ENCODE results near the gene SPATA13. TPM values are rescaled to one million over a fixed set of nuclear protein-coding genes. Genes with fewer than 3 reads are reported as not detected.

SPATA13 gene
- total RNA-seq, 4 donors from 2014 or later: 20.0 to 47.4 (median 27.6) TPM

GRCh38 chr13:24180750-24181377 is 20.3 kb downstream of the SPATA13 start:
- Histone ChIP-seq H3K36me3 (no peaks in the 10 kb centered on the region), H3K4me1 (peaks cover 0 to 9% of the 10 kb centered on the region in 2 donors), H3K4me3 (no peak overlapping the region), H3K9me3 (no peaks in the 10 kb centered on the region), H3K27me3 (no peaks in the 10 kb centered on the region), H3K27ac (no peak overlapping the region)
- no peak for DNase-seq
- intact Hi-C loops (cut with DNase I; ENCODE audit: low total_unique reads): no loop called here
- no peak for TF ChIP-seq CTCF (IDR thresholded peaks at IDR 0.05)

DNA sequence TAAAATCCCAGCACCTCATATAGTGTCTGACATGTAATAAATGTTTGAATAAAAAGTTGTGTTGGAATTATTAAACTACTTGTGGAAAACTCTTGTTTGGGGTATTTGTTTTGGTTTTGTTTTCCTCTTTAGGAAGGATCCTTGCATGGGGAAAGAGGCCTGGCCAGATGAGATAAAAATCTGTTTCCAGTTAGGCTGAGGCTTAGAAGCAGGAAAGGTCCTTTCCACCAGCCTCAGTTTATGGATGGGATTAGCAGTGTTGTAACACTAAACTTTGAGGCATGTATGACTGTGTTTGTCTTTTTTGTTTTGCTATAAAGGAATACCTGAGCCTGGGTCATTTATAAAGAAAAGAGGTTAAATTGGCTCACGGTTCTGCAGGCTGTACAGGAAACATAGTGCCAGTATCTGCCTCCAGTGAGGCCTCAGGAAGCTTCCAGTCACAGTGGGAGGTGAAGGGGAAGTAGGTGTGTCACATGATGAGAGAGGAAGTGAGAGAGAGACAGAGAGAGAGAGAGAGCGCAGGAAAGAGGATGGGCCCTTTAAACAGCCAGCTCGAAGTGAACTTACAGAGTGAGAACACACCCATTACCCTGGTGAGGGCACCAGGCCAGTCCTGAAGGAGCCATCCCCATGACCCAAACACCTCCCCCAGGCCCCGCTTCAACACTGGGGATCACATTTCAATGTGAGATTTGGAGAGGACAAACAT is 21.6 kb downstream of the SPATA13 start:
- intact Hi-C loops (cut with DNase I; ENCODE audit: low total_unique reads): no loop called here
- no peak for TF ChIP-seq POLR2A (IDR thresholded peaks at IDR 0.05)
- no peak for TF ChIP-seq CTCF (IDR thresholded peaks at IDR 0.05)
- DNase-seq: no peak
- Histone ChIP-seq H3K4me3 (no peak overlapping the region), H3K4me1 (no peaks in the 10 kb centered on the region), H3K36me3 (no peaks in the 10 kb centered on the region), H3K27ac (no peak overlapping the region), H3K27me3 (no peaks in the 10 kb centered on the region), H3K9me3 (no peaks in the 10 kb centered on the region)

DNA sequence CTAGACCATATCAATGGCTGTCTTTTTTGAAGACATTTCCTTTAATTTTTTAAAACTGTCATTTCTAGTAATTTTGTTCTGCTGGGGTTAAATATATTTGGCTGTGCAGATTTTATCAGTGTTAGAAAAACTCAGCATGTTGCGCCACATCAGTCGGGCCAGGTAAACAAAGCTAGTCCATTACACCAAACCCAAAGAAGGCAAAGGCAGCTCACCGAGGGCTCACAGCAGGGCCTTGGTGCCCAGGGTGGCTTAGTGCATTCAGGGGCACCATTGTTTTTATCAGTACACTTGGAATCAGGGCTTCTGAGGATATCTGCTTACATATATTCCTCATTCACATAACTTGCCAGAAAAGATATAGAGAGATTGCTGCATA is 22.2 kb downstream of the SPATA13 start:
- TF ChIP-seq CTCF (IDR thresholded peaks at IDR 0.05): no peak
- no peak for TF ChIP-seq POLR2A (IDR thresholded peaks at IDR 0.05)
- Histone ChIP-seq H3K4me1 (no peaks in the 10 kb centered on the region), H3K27ac (no peak overlapping the region), H3K4me3 (no peak overlapping the region), H3K36me3 (no peaks in the 10 kb centered on the region), H3K27me3 (no peaks in the 10 kb centered on the region), H3K9me3 (no peaks in the 10 kb centered on the region)
- intact Hi-C loops (cut with DNase I; ENCODE audit: low total_unique reads): no loop called here
- DNase-seq: no peak

DNA sequence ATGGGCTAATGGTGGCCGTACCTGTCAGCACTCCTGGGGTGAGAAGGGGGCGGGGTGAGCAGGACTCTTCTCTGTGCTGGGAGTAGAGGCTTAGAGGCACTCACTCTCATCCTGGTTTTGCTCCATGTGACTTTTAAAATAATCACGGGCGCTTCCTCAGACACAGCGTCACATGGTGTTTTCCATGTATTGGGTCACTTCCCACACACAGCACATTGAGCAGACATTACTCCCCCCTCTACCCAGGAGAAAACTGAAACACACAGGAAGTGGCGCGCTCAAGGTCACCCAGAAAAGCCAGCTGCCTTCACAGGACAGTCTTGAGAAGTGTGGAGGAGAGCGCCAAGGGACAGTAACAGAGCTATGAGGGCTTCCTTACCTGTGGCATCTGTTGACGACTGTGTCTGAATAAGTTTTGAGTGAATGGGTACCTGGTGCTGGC is 23.2 kb downstream of the SPATA13 start:
- no peak for DNase-seq
- Histone ChIP-seq H3K9me3 (no peaks in the 10 kb centered on the region), H3K4me3 (no peak overlapping the region), H3K27ac (no peak overlapping the region), H3K36me3 (no peaks in the 10 kb centered on the region), H3K27me3 (no peaks in the 10 kb centered on the region), H3K4me1 (no peaks in the 10 kb centered on the region)
- TF ChIP-seq CTCF (IDR thresholded peaks at IDR 0.05): no peak
- no peak for TF ChIP-seq POLR2A (IDR thresholded peaks at IDR 0.05)
- intact Hi-C loops (cut with DNase I; ENCODE audit: low total_unique reads): no loop called here

GRCh38 chr13:24184265-24184841 is 23.8 kb downstream of the SPATA13 start:
- Histone ChIP-seq H3K9me3 (no peaks in the 10 kb centered on the region), H3K27ac (no peak overlapping the region), H3K27me3 (no peaks in the 10 kb centered on the region), H3K4me3 (no peak overlapping the region), H3K4me1 (no peaks in the 10 kb centered on the region), H3K36me3 (no peaks in the 10 kb centered on the region)
- intact Hi-C loops (cut with DNase I; ENCODE audit: low total_unique reads): no loop called here
- no peak for DNase-seq
- TF ChIP-seq POLR2A (IDR thresholded peaks at IDR 0.05) (no peak), CTCF (IDR thresholded peaks at IDR 0.05) (no peak)

All from uterus (tissue), 4 donors.